GM12865 (cell line): Measurements from ENCODE around the gene PRKCA.
A peak's percentile ranks its signal among the peaks of the same experiment; 100 is the strongest.

Source experiments
- DNase-seq: peaks from one replicate; pipeline ENCODE4 v3.0.0; 2010; ENCODE audit warnings: low read depth
- H3K4me3 ChIP-seq: 2 replicates; pipeline ENCODE4 v1.5.1; 2011; ENCODE audit warnings: mild to moderate bottlenecking, low read depth, low read length, control low read depth
- TF ChIP-seq, protein P1 (sequence below): IDR thresholded peaks from 2 replicates; pipeline ENCODE4 v1.5.1; 2011; ENCODE audit warnings: low read length, control low read depth, low read depth, inconsistent platforms; ENCODE audit not compliant: insufficient read depth; ENCODE audit errors: missing control alignments

PRKCA gene

DNA sequence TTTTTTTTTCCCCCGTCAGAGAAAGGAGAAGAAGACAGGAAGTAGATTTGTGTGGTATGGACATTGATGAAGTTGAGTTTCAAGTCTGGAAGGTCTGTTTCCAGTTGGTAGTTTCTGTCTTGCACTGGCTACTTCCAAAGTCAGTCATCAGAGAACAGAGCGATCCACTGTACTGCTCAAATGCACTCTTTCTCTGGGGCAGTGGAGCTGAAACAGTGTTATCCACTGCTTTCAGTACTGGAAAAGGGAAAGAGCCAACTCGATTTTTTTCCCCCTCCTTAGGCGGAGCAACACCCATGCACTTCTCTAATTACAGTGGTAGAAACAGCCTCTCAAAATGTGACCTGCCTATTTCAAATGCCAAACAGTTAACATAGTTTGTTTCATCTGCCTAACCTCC, 7.4 kb downstream of the PRKCA start:
- TF ChIP-seq, protein P1, sequence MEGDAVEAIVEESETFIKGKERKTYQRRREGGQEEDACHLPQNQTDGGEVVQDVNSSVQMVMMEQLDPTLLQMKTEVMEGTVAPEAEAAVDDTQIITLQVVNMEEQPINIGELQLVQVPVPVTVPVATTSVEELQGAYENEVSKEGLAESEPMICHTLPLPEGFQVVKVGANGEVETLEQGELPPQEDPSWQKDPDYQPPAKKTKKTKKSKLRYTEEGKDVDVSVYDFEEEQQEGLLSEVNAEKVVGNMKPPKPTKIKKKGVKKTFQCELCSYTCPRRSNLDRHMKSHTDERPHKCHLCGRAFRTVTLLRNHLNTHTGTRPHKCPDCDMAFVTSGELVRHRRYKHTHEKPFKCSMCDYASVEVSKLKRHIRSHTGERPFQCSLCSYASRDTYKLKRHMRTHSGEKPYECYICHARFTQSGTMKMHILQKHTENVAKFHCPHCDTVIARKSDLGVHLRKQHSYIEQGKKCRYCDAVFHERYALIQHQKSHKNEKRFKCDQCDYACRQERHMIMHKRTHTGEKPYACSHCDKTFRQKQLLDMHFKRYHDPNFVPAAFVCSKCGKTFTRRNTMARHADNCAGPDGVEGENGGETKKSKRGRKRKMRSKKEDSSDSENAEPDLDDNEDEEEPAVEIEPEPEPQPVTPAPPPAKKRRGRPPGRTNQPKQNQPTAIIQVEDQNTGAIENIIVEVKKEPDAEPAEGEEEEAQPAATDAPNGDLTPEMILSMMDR, result no peak
- DNase-seq, result no peak
- H3K4me3 ChIP-seq, result no peak overlapping the region

DNA sequence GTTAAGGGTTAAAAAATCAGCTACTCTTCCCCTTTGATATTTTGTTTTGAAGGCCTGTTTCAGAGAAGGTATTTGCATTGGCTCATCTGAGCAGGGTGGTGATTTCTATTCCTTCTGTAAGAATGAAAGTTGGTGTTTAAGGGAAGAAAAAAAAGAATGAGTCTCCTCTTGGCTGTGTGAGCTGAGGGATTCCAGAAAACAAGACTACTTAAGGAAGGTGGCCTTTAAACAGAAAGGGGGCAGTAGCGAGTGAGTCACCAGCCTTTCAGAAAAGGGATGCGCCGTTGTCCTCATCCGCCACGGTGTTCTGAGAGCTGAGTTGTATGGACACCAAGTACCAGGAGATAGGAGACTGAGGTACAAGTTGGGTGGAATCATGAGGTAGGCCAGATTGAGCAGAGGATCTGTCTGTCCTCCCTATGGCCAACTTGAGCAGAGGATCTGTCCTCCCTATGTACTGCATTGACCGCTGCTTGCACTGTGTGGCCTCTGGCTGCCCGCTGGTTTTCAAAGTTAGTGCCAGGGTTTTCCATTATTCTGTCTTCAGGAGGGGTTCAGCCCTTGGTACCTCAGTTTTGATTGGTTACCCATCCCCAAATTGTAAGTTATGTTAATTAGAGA, 8.2 kb downstream of the PRKCA start:
- no peak for DNase-seq
- TF ChIP-seq, protein P1, result peak; percentile 4
- no peak overlapping the region for H3K4me3 ChIP-seq

DNA sequence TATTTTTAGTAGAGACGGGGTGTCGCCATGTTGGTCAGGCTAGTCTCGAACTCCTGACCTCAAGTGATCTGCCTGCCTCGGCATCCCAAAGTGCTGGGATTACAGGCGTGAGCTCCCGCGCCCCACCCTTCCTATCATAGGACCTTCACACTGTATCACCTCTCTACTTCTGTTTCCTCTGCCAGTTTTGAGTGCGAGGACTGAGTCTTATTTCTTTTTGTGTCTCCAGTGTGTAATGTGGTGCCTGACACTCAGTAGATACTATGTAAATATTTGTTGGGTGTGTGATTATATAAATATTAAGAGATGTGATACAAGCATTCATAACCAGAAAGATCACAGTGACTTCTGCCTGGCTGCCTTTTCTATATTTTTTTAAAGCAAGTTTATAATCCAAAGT, 10.5 kb downstream of the PRKCA start:
- no peak for DNase-seq
- no peak overlapping the region for H3K4me3 ChIP-seq
- TF ChIP-seq, protein P1, result no peak

DNA sequence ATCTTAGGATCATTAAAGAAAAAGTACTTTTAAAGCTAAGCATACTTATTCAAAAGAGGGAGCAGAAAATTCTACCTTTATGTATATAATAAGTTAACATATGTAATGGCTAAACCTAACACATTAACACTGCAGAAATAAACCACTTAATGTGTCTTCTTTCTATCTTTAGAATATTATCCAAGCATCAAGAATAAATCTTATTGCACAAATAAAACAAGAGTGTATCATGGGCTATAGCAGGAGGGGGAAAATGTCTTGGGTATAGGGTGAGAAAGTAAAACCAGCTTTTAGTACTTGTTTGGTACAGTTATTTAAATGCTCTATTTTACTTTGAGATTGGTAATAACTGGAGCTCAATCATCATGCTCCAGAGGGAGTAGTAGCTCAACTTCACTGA, 10.9 kb downstream of the PRKCA start:
- TF ChIP-seq, protein P1, result no peak
- no peak overlapping the region for H3K4me3 ChIP-seq
- DNase-seq, result no peak

DNA sequence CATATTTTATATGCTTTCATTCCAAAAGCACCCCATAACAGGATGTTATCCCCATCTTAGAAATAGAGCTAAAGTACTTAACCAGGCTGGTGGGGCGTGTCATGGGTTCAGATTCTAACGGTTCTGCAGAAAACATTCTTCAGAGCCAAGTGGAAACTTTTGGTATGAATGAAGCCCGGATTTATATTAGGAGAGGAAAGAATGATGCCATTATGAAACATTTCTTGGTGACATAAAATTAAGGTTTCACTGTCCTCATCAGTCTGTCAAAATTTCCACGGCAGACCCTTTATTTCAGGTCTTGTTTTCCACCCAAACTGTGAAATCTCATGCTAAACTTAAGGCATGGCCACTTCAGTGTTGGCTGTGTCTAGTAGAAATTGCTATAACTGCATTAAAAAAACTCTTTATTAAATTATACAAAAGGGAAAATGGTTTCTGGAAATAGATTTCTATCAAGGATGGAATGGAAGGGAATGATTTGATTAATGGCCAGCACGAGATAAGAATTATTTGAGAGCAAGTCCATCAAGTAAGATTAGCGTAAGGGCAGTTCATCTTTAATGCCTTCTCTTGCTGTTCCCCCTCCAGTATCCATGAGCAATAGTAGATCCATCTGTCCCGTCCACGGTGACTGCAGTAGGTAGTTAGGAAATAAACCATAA, 11.7 kb downstream of the PRKCA start:
- H3K4me3 ChIP-seq, result no peak overlapping the region
- TF ChIP-seq, protein P1, result no peak
- no peak for DNase-seq

DNA sequence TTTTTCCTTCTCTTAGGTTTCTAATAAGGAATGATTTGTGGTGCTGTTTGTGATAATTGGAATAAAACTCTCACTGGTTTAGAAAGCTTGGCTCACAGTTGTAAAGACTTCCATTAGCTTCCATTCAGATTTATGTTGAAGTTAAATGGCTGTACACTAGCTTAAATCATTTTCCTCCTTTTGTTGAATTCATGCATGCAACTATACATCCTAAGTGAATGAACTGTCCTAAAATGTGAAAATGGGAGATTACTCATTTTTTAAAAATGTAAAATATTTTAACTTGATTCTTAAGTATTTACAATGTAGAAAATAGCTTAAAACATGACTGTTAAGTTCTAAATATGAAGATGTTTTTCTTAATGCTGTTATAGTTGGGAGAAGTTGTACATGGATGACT, 15.2 kb downstream of the PRKCA start:
- no peak for DNase-seq
- TF ChIP-seq, protein P1, result no peak
- H3K4me3 ChIP-seq, result no peak overlapping the region

DNA sequence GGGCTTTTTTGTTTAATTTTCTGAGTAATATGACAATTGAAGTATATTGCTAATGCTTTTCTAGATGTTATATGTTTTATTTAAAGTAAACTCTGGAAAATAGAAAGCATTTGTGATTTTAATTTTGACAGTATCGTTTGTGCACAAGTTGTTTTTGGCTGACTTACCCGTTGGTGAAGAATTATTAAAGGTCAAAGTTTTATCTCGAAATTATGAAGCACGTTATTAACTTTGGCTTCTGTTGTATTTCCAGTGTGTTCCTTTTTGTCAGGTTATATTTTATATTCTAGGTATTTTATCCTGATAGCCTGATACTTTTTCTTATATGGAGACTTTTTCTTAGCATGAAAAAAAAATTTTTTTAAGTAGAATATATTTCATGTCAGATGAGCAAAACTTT, 16.8 kb downstream of the PRKCA start:
- TF ChIP-seq, protein P1, result no peak
- H3K4me3 ChIP-seq, result no peak overlapping the region
- no peak for DNase-seq
